ENCODE results near the gene PKNOX2. TPM values are rescaled to one million over a fixed set of nuclear protein-coding genes. Genes with fewer than 3 reads are reported as not detected.

The PKNOX2 gene
- total RNA-seq, 1 donor = under 0.01 TPM

DNA sequence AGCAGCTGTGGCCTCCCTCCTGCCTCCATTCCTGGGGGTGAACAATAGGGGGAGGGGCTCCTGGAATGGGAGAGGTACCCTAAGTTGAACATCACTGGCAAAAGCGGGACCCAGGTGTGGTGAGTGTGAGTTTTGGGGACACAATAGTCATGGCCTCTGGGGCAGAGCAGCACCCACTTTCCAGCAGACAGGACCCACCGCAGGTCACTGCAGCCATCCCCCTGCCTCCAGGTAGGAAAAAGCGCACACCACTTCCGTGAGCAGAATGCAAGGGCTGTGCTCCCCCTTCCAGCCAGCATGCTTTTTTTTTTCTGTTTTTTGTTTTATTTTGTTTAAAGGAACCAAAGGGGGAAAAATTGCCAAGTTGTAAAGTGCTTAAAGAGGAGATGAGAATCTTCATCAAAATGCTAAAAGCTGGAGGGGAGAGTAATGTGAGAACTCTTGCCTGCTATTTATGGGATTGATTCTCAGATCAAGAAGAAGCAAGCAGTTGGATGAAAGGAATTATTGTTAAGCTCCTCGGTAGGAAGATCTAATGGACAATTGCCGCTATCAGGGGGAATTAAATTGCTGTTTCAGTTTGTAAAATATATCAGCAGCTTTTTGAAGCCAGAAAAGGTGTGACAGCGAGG, 178.7 kb downstream of the PKNOX2 start:
- H3K4me1 ChIP-seq (ENCODE audit: insufficient read depth, low read length) = peaks cover 19% of the 10 kb centered on the region
- no peaks in the 10 kb centered on the region for H3K79me2 ChIP-seq (ENCODE audit: insufficient read depth, low read length)
- no peak overlapping the region for H3K4me3 ChIP-seq (ENCODE audit: insufficient read depth, low read length)
- no peak for DNase-seq (ENCODE audit: insufficient read length, low spot score, missing footprints)
- H3K4me2 ChIP-seq (ENCODE audit: insufficient read depth, low read length) = no peak overlapping the region
- no peaks in the 10 kb centered on the region for H3K36me3 ChIP-seq (ENCODE audit: insufficient read depth, low read length)
- H3K27ac ChIP-seq (ENCODE audit: low read depth, low read length) = no peak overlapping the region
- no peaks in the 10 kb centered on the region for H3K9me3 ChIP-seq (ENCODE audit: low read depth, low read length)
- TF ChIP-seq, protein P1, sequence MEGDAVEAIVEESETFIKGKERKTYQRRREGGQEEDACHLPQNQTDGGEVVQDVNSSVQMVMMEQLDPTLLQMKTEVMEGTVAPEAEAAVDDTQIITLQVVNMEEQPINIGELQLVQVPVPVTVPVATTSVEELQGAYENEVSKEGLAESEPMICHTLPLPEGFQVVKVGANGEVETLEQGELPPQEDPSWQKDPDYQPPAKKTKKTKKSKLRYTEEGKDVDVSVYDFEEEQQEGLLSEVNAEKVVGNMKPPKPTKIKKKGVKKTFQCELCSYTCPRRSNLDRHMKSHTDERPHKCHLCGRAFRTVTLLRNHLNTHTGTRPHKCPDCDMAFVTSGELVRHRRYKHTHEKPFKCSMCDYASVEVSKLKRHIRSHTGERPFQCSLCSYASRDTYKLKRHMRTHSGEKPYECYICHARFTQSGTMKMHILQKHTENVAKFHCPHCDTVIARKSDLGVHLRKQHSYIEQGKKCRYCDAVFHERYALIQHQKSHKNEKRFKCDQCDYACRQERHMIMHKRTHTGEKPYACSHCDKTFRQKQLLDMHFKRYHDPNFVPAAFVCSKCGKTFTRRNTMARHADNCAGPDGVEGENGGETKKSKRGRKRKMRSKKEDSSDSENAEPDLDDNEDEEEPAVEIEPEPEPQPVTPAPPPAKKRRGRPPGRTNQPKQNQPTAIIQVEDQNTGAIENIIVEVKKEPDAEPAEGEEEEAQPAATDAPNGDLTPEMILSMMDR (IDR thresholded peaks at IDR 0.05; ENCODE audit: extremely low read depth, low read depth, low read length) = no peak
- no peak overlapping the region for H2AFZ ChIP-seq (ENCODE audit: low read length)
- peaks cover 4% of the 10 kb centered on the region for H3K27me3 ChIP-seq (ENCODE audit: insufficient read depth, low read length)
- H4K20me1 ChIP-seq (ENCODE audit: insufficient read depth, low read length) = no peaks in the 10 kb centered on the region

DNA sequence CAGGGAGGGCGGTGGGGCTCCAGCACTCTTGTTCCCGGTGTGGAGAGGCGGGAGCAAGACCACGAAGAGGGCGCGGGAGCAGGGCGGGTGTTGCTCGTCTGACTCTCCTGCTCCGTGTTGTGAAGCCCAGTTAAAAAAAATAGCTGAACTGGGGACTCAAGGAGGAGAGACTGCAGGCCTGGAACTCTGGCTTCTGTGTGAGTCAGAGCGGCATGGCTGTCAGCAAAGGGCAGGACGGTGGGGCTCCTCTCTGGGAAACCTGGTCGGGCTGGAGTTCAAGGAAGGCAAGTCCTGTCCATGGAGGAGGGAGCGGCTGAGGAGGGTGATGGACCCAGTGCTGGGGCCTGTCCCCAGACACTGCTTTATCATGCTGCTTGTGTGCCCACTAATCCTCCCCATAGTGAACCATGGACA, 179.2 kb downstream of the PKNOX2 start:
- DNase-seq (ENCODE audit: insufficient read length, low spot score, missing footprints) = peak; percentile 58
- no peak overlapping the region for H3K27ac ChIP-seq (ENCODE audit: low read depth, low read length)
- no peak overlapping the region for H3K4me3 ChIP-seq (ENCODE audit: insufficient read depth, low read length)
- no peak overlapping the region for H2AFZ ChIP-seq (ENCODE audit: low read length)
- H3K9me3 ChIP-seq (ENCODE audit: low read depth, low read length) = no peaks in the 10 kb centered on the region
- TF ChIP-seq, protein P1 (IDR thresholded peaks at IDR 0.05; ENCODE audit: extremely low read depth, low read depth, low read length) = no peak
- no peaks in the 10 kb centered on the region for H3K36me3 ChIP-seq (ENCODE audit: insufficient read depth, low read length)
- no peaks in the 10 kb centered on the region for H4K20me1 ChIP-seq (ENCODE audit: insufficient read depth, low read length)
- H3K79me2 ChIP-seq (ENCODE audit: insufficient read depth, low read length) = no peaks in the 10 kb centered on the region
- peaks cover 4% of the 10 kb centered on the region for H3K27me3 ChIP-seq (ENCODE audit: insufficient read depth, low read length)
- H3K4me1 ChIP-seq (ENCODE audit: insufficient read depth, low read length) = peaks cover 19% of the 10 kb centered on the region
- H3K4me2 ChIP-seq (ENCODE audit: insufficient read depth, low read length) = no peak overlapping the region

DNA sequence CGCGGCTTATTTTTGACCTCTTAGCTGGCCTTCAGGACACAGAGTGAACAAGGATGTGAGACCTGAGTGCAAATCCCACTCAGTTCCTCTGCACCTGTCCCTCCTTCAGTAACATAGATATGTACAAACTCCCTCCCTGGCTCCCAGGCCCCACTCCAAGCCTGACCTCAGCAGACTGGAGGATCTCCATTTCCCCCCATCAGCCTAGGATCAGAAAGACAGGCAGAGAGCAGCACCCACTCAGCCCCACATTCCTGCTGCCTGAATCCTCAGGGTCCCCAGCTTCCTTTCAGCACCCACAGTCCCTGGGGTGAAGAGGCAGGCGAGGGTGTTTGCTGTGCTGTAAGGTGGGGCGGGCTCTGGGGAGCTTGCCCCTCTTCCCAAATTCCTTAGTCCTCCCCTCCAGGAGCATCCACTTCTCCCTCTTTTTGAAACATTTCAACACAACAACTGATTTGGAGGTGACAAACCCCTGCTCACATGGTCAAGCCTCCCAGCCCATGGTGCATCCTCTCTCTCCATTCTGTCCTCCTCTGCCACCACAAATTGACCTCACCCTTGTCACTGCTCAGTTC, 180.4 kb downstream of the PKNOX2 start:
- Histone ChIP-seq H3K36me3 (ENCODE audit: insufficient read depth, low read length) (no peaks in the 10 kb centered on the region), H3K27ac (ENCODE audit: low read depth, low read length) (no peak overlapping the region), H3K4me2 (ENCODE audit: insufficient read depth, low read length) (no peak overlapping the region), H2AFZ (ENCODE audit: low read length) (no peak overlapping the region), H3K27me3 (ENCODE audit: insufficient read depth, low read length) (peaks cover 10% of the 10 kb centered on the region), H3K9me3 (ENCODE audit: low read depth, low read length) (no peaks in the 10 kb centered on the region), H3K79me2 (ENCODE audit: insufficient read depth, low read length) (no peaks in the 10 kb centered on the region), H3K4me3 (ENCODE audit: insufficient read depth, low read length) (no peak overlapping the region), H4K20me1 (ENCODE audit: insufficient read depth, low read length) (no peaks in the 10 kb centered on the region), H3K4me1 (ENCODE audit: insufficient read depth, low read length) (peaks cover 19% of the 10 kb centered on the region)
- peak; percentile 74 for DNase-seq (ENCODE audit: insufficient read length, low spot score, missing footprints)
- TF ChIP-seq, protein P1 (IDR thresholded peaks at IDR 0.05; ENCODE audit: extremely low read depth, low read depth, low read length) = no peak

DNA sequence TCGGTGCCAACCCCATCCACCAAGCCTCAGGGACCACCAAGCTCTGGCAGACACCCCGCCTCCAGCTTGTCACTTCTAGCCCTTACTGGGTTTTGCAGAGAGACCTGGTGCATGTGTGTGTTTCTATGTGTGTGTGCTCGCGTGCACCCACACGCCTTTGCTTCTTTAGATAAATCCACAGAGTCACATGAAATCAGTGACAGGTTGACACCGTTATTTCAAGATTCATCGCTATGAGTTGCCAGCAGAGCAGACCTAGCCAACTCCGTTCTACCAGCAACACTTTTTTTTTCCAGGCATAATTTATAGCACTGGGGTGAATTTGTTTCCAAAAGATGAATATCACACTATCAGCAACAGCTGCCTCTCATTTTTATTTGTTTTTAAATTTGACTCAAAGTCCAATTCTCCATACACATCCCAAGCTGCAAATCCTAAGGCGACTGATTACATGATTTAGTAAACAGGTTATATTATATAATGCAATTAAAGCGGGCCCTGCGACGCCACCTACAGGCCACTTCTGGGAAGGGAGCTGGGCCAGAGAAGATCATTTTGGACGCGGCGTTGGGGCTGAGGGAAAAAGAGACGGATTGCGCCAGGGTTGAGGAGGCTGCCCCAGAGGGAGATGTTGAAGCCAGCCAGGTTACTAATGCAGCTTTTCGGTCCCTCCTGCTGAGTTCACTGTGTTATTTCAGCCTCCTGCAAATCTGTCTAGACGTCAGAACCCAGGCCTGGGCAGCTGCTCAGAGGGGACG, 181.0 kb downstream of the PKNOX2 start:
- Histone ChIP-seq H3K27me3 (ENCODE audit: insufficient read depth, low read length) (peaks cover 7% of the 10 kb centered on the region), H3K4me2 (ENCODE audit: insufficient read depth, low read length) (peak overlapping the region; percentile 23), H3K79me2 (ENCODE audit: insufficient read depth, low read length) (no peaks in the 10 kb centered on the region), H3K27ac (ENCODE audit: low read depth, low read length) (no peak overlapping the region), H2AFZ (ENCODE audit: low read length) (no peak overlapping the region), H4K20me1 (ENCODE audit: insufficient read depth, low read length) (no peaks in the 10 kb centered on the region), H3K36me3 (ENCODE audit: insufficient read depth, low read length) (no peaks in the 10 kb centered on the region), H3K4me1 (ENCODE audit: insufficient read depth, low read length) (peaks cover 19% of the 10 kb centered on the region), H3K4me3 (ENCODE audit: insufficient read depth, low read length) (no peak overlapping the region), H3K9me3 (ENCODE audit: low read depth, low read length) (no peaks in the 10 kb centered on the region)
- TF ChIP-seq, protein P1 (IDR thresholded peaks at IDR 0.05; ENCODE audit: extremely low read depth, low read depth, low read length) = peak; percentile 99
- DNase-seq (ENCODE audit: insufficient read length, low spot score, missing footprints) = peak; percentile 96

Measured in osteoblast (primary cell).